Naive B cell (primary cell): ENCODE measurements around the gene L1CAM. TPM values are rescaled to one million over a fixed set of nuclear protein-coding genes. Genes with fewer than 3 reads are reported as not detected.
A peak's percentile ranks its signal among the peaks of the same experiment; 100 is the strongest.

Experiments used
- ATAC-seq, 2 donors: fragments of 150-1000 bp; cut with Tn5 transposase; 2 replicates each; pipeline ENCODE4 v1.10.0; 2021; ENCODE audit warnings: low read depth in 2 of 2, mild to moderate bottlenecking in 2 of 2, moderate library complexity in 2 of 2
- DNase-seq: peaks from one replicate; pipeline ENCODE4 v3.0.0; 2022
- H3K27ac Mint-ChIP-seq, 6 donors: one replicate each; pipeline ENCODE4 v1.8.0; 2020 to 2022; ENCODE audit warnings: mild to moderate bottlenecking in 6 of 6, mixed read lengths in 6 of 6, moderate library complexity in 5 of 6, inconsistent platforms in 2 of 6
- H3K27me3 Mint-ChIP-seq, 3 donors: one replicate each; pipeline ENCODE4 v1.8.0; 2021 to 2022; ENCODE audit warnings: mixed read lengths in 3 of 3, mild to moderate bottlenecking in 1 of 3
- H3K36me3 Mint-ChIP-seq, 2 donors: one replicate each; pipeline ENCODE4 v1.8.0; 2020 to 2022; ENCODE audit warnings: mixed read lengths in 2 of 2, inconsistent platforms in 1 of 2, mild to moderate bottlenecking in 1 of 2
- H3K4me1 Mint-ChIP-seq, 3 donors: one replicate each; pipeline ENCODE4 v1.8.0; 2020 to 2022; ENCODE audit warnings: mixed read lengths in 3 of 3, inconsistent platforms in 1 of 3, mild to moderate bottlenecking in 1 of 3, moderate library complexity in 1 of 3
- H3K4me3 Mint-ChIP-seq, 8 donors: one replicate each; pipeline ENCODE4 v1.8.0; 2020 to 2022; ENCODE audit warnings: mild to moderate bottlenecking in 8 of 8, mixed read lengths in 8 of 8, moderate library complexity in 8 of 8, inconsistent platforms in 2 of 8
- H3K9me3 Mint-ChIP-seq, 7 donors: one replicate each; pipeline ENCODE4 v1.8.0; 2020 to 2022; ENCODE audit warnings: mixed read lengths in 7 of 7, mild to moderate bottlenecking in 5 of 7, inconsistent platforms in 2 of 7, moderate library complexity in 1 of 7
- polyA plus RNA-seq, 6 donors: library from polyadenylated mRNA; unstranded; fragments of 300-500 nt; fragmentation: Illumina TruSeq; gene quantifications; one replicate each; pipeline ENCODE4 v1.2.3, GENCODE V29; 2021; ENCODE audit warnings: low read depth in 6 of 6

L1CAM gene
- polyA plus RNA-seq, 6 donors from 2014 or later: 1.1 to 2.1 (median 1.2) TPM; not detected in 1

- H3K4me1 Mint-ChIP-seq: peaks cover 5 to 8% (median 6%) of the 10 kb centered on the region in 3 donors
- H3K27ac Mint-ChIP-seq: peak overlapping the region in 1 of 6 donors; percentile 26
- DNase-seq (no peak), ATAC-seq (no peak)
- peaks cover 0 to 6% of the 10 kb centered on the region in 2 donors for H3K36me3 Mint-ChIP-seq
- H3K9me3 Mint-ChIP-seq: peaks cover 0 to 10% (median 1%) of the 10 kb centered on the region in 7 donors
- peak overlapping the region in 6 of 8 donors; percentile 51 to 79 (median 68) for H3K4me3 Mint-ChIP-seq
- H3K27me3 Mint-ChIP-seq: peaks cover 14 to 40% (median 33%) of the 10 kb centered on the region in 3 donors
Measured at GRCh38 chrX:153831429-153832150, 54.4 kb downstream of the L1CAM start.

DNA sequence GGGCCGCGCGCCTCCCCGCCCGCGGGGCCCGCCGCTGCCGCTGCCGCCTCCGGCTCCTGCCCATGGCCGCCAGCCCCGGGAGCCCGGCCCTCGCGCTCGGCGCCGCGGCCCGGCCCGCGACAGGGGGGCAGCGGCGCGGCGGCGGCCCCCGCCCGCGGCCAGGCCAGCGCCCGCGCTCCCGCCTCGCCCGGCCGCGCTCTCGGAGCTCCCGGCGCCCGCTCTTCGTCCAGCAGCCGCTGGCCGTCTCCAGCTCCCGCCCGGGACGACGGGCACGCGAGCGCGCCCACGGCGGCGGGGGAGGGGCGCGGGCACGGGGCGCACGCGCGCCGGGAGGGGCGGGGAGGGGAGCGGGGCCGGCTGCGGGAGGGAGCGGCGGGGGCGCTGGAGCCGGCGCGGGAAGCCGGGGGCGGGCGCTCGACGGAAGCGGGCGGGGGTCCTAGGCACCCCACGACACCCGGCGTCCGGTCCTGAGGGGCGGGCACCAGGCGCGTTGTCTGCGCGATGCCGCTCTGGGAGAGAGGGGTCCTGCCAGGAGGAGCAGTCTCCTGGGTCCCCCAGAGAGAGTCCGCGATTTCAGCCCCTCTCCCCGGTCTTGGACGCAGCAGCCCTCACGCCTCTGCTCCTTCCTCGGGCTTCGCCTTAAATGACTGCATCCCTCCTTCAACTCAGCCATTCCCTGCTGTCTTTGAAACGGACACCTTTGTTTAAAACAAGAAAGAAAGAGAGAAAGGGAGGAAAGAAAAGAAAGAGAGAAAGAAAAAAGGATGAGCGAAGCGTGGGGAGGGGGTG lies 55.1 kb downstream of the L1CAM start:
- ATAC-seq (no peak), DNase-seq (no peak)
- H3K27me3 Mint-ChIP-seq: peaks cover 14 to 38% (median 34%) of the 10 kb centered on the region in 3 donors
- no peak overlapping the region for H3K27ac Mint-ChIP-seq
- peak overlapping the region in 2 of 8 donors; percentile 20 to 56 for H3K4me3 Mint-ChIP-seq
- H3K36me3 Mint-ChIP-seq: peaks cover 0 to 6% of the 10 kb centered on the region in 2 donors
- H3K4me1 Mint-ChIP-seq: peaks cover 5 to 8% (median 6%) of the 10 kb centered on the region in 3 donors
- peaks cover 0 to 10% (median 1%) of the 10 kb centered on the region in 7 donors for H3K9me3 Mint-ChIP-seq

GRCh38 chrX:153829799-153830639 lies 56.0 kb downstream of the L1CAM start, which contains the start of gene PDZD4:
PDZD4 (minus strand) TSS chrX:153830544; CDS start chrX:153830298, 246 bp downstream.
- H3K4me1 Mint-ChIP-seq: peaks cover 5 to 8% (median 6%) of the 10 kb centered on the region in 3 donors
- H3K4me3 Mint-ChIP-seq: peak within 1 kb of the TSS; percentile 63 to 82 (median 72)
- peaks cover 0 to 6% of the 10 kb centered on the region in 2 donors for H3K36me3 Mint-ChIP-seq
- DNase-seq (no peak), ATAC-seq (peak; percentile 35 to 45)
- peak within 1 kb of the TSS in 1 of 6 donors; percentile 56 for H3K27ac Mint-ChIP-seq
- H3K9me3 Mint-ChIP-seq: peaks cover 0 to 10% (median 1%) of the 10 kb centered on the region in 7 donors
- H3K27me3 Mint-ChIP-seq: peaks cover 14 to 46% (median 42%) of the 10 kb centered on the region in 3 donors

GRCh38 chrX:153829549-153829798 lies 56.5 kb downstream of the L1CAM start:
- Mint-ChIP-seq H3K9me3 (peaks cover 0 to 7% (median 1%) of the 10 kb centered on the region in 7 donors), H3K36me3 (peaks cover 0 to 3% of the 10 kb centered on the region in 2 donors), H3K27me3 (peaks cover 11 to 50% (median 47%) of the 10 kb centered on the region in 3 donors), H3K4me3 (peak overlapping the region; percentile 63 to 82 (median 71)), H3K4me1 (peaks cover 5 to 8% (median 6%) of the 10 kb centered on the region in 3 donors), H3K27ac (peak overlapping the region in 1 of 6 donors; percentile 56)
- no peak for DNase-seq
- peak in 1 of 2 donors; percentile 16 for ATAC-seq

- ATAC-seq: peak; percentile 45 to 55
- H3K36me3 Mint-ChIP-seq: peaks cover 0 to 3% of the 10 kb centered on the region in 2 donors
- no peak for DNase-seq
- H3K4me3 Mint-ChIP-seq: peak overlapping the region; percentile 63 to 82 (median 71)
- peaks cover 0 to 7% (median 1%) of the 10 kb centered on the region in 7 donors for H3K9me3 Mint-ChIP-seq
- H3K27me3 Mint-ChIP-seq: peaks cover 11 to 56% (median 53%) of the 10 kb centered on the region in 3 donors
- peaks cover 5 to 8% (median 6%) of the 10 kb centered on the region in 3 donors for H3K4me1 Mint-ChIP-seq
- peak overlapping the region in 2 of 6 donors; percentile 56 to 77 for H3K27ac Mint-ChIP-seq
Measured at GRCh38 chrX:153828723-153829548, 57.0 kb downstream of the L1CAM start.

GRCh38 chrX:153828308-153828707 lies 57.7 kb downstream of the L1CAM start:
- no peak for DNase-seq

DNA sequence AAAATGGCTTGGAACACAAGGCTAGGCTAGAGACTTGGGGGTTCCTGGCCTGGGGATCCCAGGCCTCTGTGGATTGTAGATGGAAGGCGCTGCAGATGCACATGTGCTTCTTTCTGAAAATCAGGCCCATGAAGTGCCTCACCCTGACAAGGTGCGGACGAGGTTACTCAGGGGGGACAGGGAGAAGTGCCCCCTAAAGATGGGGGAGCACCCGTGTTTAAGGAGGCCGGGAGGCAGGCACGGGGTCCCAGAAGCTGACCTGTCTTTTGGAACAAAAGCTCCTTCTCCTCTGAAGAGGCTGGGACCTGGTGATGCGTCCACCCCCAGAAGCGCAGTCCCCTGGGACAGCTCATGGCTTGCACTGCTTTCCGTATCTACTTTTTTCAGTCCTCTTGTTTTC lies 58.1 kb downstream of the L1CAM start:
- Mint-ChIP-seq H3K27ac (no peak overlapping the region), H3K4me1 (peaks cover 5 to 8% (median 6%) of the 10 kb centered on the region in 3 donors), H3K36me3 (no peaks in the 10 kb centered on the region), H3K4me3 (peak overlapping the region in 5 of 8 donors; percentile 12 to 53 (median 33)), H3K9me3 (peaks cover 0 to 7% (median 1%) of the 10 kb centered on the region in 7 donors), H3K27me3 (peaks cover 14 to 58% (median 55%) of the 10 kb centered on the region in 3 donors)
- ATAC-seq (no peak), DNase-seq (no peak)

More at GRCh38 chrX:153828308-153828707, 57.7 kb downstream of the L1CAM start:
- Mint-ChIP-seq H3K4me3 (peak overlapping the region in 5 of 8 donors; percentile 12 to 50 (median 20)), H3K27ac (no peak overlapping the region), H3K9me3 (peaks cover 0 to 7% (median 1%) of the 10 kb centered on the region in 7 donors), H3K4me1 (peaks cover 5 to 8% (median 6%) of the 10 kb centered on the region in 3 donors), H3K27me3 (peaks cover 14 to 59% (median 58%) of the 10 kb centered on the region in 3 donors), H3K36me3 (peaks cover 0 to 3% of the 10 kb centered on the region in 2 donors)
- ATAC-seq: no peak

- no peak for DNase-seq
- peaks cover 9 to 14% (median 13%) of the 10 kb centered on the region in 3 donors for H3K4me1 Mint-ChIP-seq
Measured at GRCh38 chrX:153827016-153827415, 59.0 kb downstream of the L1CAM start.

DNA sequence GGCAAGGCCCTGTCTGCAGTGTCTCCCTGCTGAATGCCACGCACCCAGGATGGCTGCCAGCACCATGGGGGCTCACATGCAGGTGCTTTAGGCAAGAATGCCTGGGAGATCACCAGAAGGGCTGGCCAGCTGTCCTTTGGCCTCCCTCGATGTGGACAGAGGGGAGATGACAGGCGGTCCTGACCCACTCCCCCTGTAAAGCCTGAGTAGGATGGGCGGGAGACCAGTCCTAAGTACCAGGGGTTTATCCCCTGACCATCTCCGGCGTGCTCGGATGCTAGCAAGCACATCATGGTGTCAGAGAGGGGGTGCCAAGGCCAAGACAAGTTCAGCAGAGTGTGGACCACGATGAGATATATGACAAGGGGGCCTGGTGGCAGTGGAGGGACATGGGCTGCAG lies 60.9 kb downstream of the L1CAM start:
- Mint-ChIP-seq H3K36me3 (no peaks in the 10 kb centered on the region), H3K4me3 (peak overlapping the region in 1 of 8 donors; percentile 21), H3K27me3 (peaks cover 14 to 59% (median 46%) of the 10 kb centered on the region in 3 donors), H3K27ac (no peak overlapping the region), H3K9me3 (peaks cover 0 to 7% (median 0%) of the 10 kb centered on the region in 7 donors), H3K4me1 (peaks cover 11 to 22% (median 17%) of the 10 kb centered on the region in 3 donors)
- ATAC-seq (no peak), DNase-seq (no peak)

More at GRCh38 chrX:153827016-153827415, 59.0 kb downstream of the L1CAM start:
- Mint-ChIP-seq H3K9me3 (peaks cover 0 to 7% (median 0%) of the 10 kb centered on the region in 7 donors), H3K27me3 (peaks cover 14 to 61% (median 49%) of the 10 kb centered on the region in 3 donors), H3K4me3 (peak overlapping the region in 1 of 8 donors; percentile 12), H3K36me3 (no peaks in the 10 kb centered on the region), H3K27ac (no peak overlapping the region)
- no peak for ATAC-seq

DNA sequence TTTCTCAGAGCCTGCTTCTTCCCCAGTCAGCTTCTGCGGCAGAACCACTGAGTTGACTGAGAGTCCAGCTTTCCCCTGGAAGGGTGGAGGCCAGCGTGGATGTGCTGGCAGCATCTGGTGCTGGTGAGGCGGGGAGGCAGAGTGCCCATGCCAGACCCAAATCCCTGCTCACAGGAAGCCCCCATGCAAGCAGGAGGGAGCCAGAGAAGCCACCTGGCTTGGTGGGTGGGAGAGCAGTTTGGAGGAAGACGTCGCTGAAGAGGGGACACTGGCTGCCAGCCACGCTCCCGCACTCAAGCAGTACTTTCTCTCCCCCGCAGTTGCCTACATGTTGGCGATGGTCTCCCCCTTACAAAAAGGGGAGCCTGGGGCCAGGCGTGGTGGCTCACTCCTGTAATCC lies 61.6 kb downstream of the L1CAM start:
- peaks cover 14 to 64% (median 44%) of the 10 kb centered on the region in 3 donors for H3K27me3 Mint-ChIP-seq
- H3K27ac Mint-ChIP-seq: no peak overlapping the region
- H3K9me3 Mint-ChIP-seq: peaks cover 0 to 7% (median 0%) of the 10 kb centered on the region in 7 donors
- H3K4me1 Mint-ChIP-seq: peaks cover 11 to 24% (median 16%) of the 10 kb centered on the region in 3 donors
- no peak overlapping the region for H3K4me3 Mint-ChIP-seq
- no peak for ATAC-seq
- no peaks in the 10 kb centered on the region for H3K36me3 Mint-ChIP-seq
- no peak for DNase-seq

DNA sequence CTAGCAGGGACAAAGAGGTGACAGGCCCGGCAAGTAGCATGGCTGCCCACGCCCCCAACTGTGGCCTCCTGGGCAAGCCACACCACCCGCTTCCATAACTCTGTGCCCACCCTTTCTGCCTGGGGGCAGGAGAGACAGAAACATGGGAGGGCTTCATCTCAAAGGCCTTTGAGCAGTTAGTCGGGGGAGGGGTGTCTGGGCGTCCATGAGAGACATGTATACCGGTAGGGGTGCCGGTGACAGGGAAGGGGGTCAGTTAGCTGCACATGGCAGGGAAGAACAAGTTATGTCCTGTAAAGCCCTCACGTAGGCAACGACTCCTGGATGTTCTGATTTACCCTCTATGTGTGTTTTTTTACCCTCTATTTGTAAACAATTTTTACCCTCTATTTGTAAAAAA lies 64.9 kb downstream of the L1CAM start:
- H3K27ac Mint-ChIP-seq: no peak overlapping the region
- peaks cover 0 to 7% (median 0%) of the 10 kb centered on the region in 7 donors for H3K9me3 Mint-ChIP-seq
- H3K4me1 Mint-ChIP-seq: peaks cover 18 to 25% (median 19%) of the 10 kb centered on the region in 3 donors
- ATAC-seq: no peak
- DNase-seq: no peak
- no peaks in the 10 kb centered on the region for H3K36me3 Mint-ChIP-seq
- peaks cover 12 to 59% (median 41%) of the 10 kb centered on the region in 3 donors for H3K27me3 Mint-ChIP-seq
- peak overlapping the region in 1 of 8 donors; percentile 55 for H3K4me3 Mint-ChIP-seq

DNA sequence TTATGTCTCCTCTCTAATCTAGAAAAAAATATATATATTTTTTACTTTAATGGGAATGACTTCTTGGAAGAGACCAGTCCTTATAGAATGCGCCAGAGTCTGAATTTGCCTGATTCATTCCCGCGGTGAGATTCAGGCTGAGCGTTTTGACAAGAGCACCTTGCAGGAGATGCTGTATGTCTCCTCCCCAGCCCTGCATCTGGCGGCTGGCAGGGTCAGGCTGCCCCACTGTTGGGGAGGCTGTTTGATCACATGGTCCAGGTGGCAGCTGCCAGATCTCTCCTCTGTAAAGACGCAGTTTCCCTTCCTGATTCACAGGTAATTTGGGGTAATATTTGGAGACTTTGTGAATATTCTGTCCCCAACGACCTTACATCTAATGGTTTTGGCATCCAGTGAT lies 65.4 kb downstream of the L1CAM start:
- H3K4me3 Mint-ChIP-seq: peak overlapping the region in 1 of 8 donors; percentile 55
- H3K27me3 Mint-ChIP-seq: peaks cover 12 to 56% (median 38%) of the 10 kb centered on the region in 3 donors
- peaks cover 0 to 5% (median 0%) of the 10 kb centered on the region in 7 donors for H3K9me3 Mint-ChIP-seq
- peaks cover 18 to 25% (median 19%) of the 10 kb centered on the region in 3 donors for H3K4me1 Mint-ChIP-seq
- H3K36me3 Mint-ChIP-seq: no peaks in the 10 kb centered on the region
- no peak overlapping the region for H3K27ac Mint-ChIP-seq
- DNase-seq (no peak), ATAC-seq (no peak)
